GM12891 (cell line): Measurements from ENCODE around the gene SYNDIG1L.

ENCODE experiments used
- DNase-seq: peaks from one replicate; pipeline ENCODE4 v3.0.0; 2011; ENCODE audit warnings: low spot score; ENCODE audit not compliant: insufficient read length
- FAIRE-seq: peaks from 2 replicates; lab custom pipeline; 2011; peaks lifted over from hg19 to GRCh38; lab: Jason Lieb, UNC
- PAX5 ChIP-seq: IDR thresholded peaks from 2 replicates; pipeline ENCODE4 v1.6.1; 2011; ENCODE audit warnings: low read length, moderate library complexity, mild to moderate bottlenecking; ENCODE audit not compliant: insufficient read depth, severe bottlenecking
- POLR2A ChIP-seq: IDR thresholded peaks from 2 replicates; pipeline ENCODE4 v1.6.1; 2011; ENCODE audit warnings: low read depth, low read length, control low read depth
- POLR2AphosphoS5 ChIP-seq: IDR thresholded peaks from 2 replicates; pipeline ENCODE4 v1.6.1; 2011; ENCODE audit warnings: low read depth, low read length, control low read depth
- POU2F2 ChIP-seq: IDR thresholded peaks from 2 replicates; pipeline ENCODE4 v1.6.1; 2011; ENCODE audit warnings: low read depth, mild to moderate bottlenecking, control low read depth, low read length, moderate library complexity
- SPI1 ChIP-seq: IDR thresholded peaks from 2 replicates; pipeline ENCODE4 v1.6.1; 2011; ENCODE audit warnings: low read depth, low read length, control low read depth
- TAF1 ChIP-seq: IDR thresholded peaks from 2 replicates; pipeline ENCODE4 v1.6.1; 2011; ENCODE audit warnings: low read depth, low read length, control low read depth

The SYNDIG1L gene

DNA sequence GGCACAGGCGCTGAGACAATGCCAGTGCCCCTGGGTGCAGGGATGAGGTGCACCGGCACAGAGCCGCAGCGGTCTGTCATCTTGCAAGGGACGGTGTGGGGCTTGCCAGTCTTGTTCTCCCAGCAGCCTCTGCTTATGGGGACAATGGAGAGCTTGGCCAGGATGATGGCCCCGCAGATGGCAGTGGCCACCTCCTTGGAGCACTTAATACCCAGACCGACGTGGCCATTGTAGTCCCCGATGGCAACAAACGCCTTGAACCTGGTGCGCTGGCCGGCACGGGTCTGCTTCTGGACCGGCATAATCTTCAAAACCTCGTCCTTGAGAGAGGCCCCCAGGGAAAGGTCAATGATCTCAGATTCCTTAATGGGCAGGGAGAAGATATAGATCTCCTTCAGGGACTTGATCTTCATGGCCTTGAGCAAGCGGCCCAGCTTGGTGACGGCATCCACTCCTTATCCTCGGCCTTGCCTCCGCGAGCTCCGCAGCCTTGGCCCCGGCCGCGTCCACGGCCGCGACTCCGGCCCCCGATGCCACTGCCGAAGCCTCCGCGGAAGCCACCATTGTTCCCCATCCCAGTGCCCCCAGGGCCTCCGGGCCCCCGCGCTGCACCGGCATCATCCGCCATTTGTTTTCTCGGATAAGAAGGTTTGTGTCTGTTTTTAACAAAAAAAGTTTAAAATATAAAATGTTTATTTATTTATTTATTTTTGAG, 47.9 kb downstream of the SYNDIG1L start:
- no peak for FAIRE-seq
- no peak for DNase-seq
- TF ChIP-seq POU2F2, result no peak
- no peak for TF ChIP-seq POLR2A
- no peak for TF ChIP-seq SPI1
- TF ChIP-seq PAX5, result no peak
- no peak for TF ChIP-seq POLR2AphosphoS5
- TF ChIP-seq TAF1, result no peak

DNA sequence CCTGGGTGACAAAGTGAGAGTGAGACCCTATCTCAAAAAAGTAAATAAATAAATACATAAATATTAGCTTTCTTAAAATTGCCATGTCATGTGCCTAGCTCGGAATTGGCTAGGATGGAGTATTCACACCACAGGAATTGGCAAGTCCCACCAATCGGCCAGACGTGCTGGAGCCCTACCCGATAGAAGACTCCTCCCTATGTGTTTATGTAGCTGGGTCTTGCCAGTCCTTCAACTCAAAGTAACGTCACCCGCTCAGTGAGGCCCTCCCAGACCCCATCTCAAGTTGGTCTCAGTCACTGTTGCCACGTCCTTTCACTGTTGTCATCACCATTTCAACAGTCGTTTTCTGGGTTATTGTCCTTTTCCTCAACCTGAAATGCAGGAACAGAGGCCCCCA, 57.6 kb downstream of the SYNDIG1L start:
- no peak for FAIRE-seq
- TF ChIP-seq POLR2A (no peak), POLR2AphosphoS5 (no peak), SPI1 (no peak), TAF1 (no peak), PAX5 (no peak), POU2F2 (no peak)
- no peak for DNase-seq

DNA sequence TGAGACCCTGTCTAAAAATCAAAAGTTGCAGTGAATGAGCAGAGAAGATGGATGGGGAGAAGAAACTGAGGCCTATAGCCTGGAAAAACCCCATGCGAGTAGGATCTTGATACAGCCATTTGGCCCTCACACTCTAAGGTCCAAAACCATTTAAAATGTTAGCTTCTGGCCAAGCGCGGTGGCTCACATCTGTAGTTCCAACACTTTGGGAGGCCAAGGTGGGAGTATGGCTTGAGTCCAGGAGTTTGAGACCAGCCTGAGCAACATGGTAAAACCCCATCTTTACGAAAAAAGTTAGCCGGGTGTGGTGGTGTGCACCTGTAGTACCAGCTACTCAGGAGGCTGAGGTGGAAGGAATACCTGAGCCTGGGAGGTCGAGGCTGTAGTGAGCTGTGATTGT, 58.0 kb downstream of the SYNDIG1L start:
- DNase-seq, result no peak
- no peak for FAIRE-seq
- no peak for TF ChIP-seq POLR2A
- no peak for TF ChIP-seq POLR2AphosphoS5
- TF ChIP-seq SPI1, result no peak
- TF ChIP-seq TAF1, result no peak
- no peak for TF ChIP-seq PAX5
- TF ChIP-seq POU2F2, result no peak

DNA sequence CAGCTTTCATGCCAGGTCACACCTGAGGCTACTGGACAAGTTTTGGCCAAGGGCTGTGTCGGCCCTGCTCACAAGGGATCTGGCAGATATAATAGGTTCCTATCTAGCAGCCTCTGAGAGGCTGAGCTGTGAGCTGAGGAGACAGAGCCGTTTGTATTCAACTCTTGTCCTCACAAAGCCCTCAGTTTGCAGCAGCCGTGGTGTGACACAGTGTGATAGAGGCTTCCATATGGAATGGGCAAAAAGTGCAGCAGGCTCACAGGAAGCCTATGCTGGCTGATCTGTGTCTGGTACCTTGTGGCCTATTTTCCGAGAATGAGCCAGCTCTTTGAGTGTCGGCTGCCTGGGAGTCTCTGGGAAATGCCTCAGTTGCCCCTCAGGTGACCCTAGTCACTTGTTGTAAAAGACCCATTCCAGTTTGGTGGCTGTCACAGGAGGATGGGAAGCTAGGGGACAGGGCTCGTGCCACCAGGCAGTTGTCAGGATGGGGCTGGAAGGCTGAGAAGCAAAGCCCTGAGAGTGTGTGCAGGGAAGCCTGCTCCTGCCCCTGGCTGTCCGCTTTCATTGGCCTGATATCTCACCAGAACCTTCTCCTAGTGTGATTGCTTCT, 61.6 kb downstream of the SYNDIG1L start:
- DNase-seq (no peak), FAIRE-seq (no peak)
- no peak for TF ChIP-seq PAX5
- no peak for TF ChIP-seq SPI1
- TF ChIP-seq POLR2AphosphoS5, result no peak
- no peak for TF ChIP-seq TAF1
- TF ChIP-seq POU2F2, result no peak
- no peak for TF ChIP-seq POLR2A

DNA sequence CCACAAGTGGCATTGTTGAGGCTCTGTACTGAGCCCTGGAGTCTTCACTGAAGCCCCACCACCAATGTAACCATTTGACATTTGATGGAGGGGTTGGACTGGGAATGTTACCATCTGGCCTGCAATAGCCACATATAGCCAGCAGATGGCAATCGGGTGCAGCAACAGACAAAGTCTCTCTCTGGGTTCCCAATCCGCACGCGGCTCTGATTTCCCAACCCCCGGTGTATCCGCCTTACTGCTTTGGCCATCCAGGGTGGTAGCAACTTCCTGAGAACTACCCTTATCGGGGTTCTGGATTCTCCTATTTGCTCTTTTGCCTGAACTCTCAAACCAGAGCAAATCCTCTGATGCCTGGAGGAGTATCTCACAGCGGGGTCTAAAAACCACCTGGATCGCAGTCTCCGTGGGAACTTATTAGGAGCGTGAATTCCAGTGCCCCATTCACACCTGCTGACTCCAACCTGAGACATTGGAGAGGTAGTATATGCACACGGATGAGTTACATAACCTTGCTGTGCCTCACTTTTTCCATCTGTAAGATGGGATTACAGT, 63.6 kb downstream of the SYNDIG1L start:
- TF ChIP-seq PAX5 (no peak), SPI1 (no peak), TAF1 (no peak), POU2F2 (no peak), POLR2AphosphoS5 (no peak), POLR2A (no peak)
- DNase-seq (peak; percentile 58), FAIRE-seq (peak; percentile 96)

DNA sequence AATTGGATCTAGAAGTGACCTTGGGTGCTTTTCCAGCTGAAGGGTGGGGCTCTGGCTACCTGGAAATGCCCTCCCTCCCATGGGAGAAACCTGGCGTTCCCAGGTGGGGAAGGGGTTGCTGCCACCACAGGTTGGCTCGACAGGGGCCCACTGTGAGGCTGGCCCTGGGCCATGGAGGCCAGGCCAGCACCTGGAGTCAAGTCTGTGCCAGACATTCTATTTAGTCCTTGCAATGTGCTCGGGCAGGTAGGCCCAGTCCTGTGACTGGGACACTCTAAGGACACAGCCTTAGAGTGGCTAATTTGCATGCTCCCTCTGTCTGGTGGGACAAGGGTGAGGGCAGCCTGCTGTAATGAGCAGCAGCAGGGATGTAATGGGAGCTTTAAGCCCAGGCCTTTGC, 65.8 kb downstream of the SYNDIG1L start:
- FAIRE-seq, result no peak
- no peak for TF ChIP-seq PAX5
- TF ChIP-seq SPI1, result no peak
- no peak for TF ChIP-seq TAF1
- no peak for TF ChIP-seq POLR2AphosphoS5
- no peak for DNase-seq

DNA sequence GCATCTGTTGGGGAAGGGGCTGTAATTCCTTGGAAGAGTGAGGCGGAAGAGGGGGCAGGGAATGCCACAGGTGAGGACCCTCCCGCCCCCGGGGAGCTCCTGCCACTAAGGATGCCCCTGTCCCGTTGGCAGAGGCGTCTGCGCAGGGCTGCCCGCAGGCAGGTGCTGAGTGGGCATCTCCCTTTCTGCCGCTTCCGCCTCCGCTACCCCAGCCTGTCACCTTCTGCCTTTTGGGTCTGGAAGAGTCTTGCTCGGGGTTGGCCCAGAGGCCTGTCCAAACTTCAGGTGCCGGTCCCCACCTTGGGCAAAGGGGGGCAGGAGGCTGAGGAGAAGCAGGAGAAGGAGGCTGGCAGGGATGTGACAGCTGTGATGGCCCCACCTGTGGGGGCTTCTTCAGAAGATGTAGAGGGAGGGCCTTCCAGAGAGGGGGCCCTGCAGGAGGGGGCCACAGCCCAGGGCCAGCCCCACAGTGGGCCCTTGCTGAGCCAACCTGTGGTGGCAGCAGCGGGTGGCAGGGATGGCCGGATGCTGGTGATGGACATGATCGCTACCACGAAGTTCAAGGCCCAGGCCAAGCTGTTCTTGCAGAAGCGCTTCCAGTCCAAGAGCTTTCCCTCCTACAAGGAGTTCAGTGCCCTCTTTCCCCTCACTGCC, 67.7 kb downstream of the SYNDIG1L start:
- FAIRE-seq, result no peak
- TF ChIP-seq POLR2AphosphoS5, result no peak
- TF ChIP-seq TAF1, result no peak
- no peak for TF ChIP-seq POLR2A
- TF ChIP-seq SPI1, result no peak
- TF ChIP-seq PAX5, result no peak
- TF ChIP-seq POU2F2, result no peak
- DNase-seq, result no peak

DNA sequence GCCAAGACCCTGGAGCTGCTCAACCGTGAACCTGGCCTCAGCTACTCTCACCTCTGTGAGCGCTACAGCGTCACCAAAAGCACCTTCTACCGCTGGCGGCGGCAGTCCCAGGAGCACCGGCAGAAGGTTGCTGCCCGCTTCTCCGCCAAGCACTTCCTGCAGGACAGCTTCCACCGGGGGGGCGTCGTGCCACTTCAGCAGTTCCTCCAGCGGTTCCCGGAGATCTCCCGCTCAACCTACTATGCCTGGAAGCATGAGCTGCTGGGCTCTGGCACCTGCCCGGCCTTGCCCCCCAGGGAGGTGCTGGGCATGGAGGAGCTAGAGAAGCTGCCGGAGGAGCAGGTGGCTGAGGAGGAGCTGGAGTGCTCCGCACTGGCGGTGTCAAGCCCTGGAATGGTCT, 68.4 kb downstream of the SYNDIG1L start:
- FAIRE-seq, result no peak
- no peak for DNase-seq
- TF ChIP-seq SPI1 (no peak), POLR2AphosphoS5 (no peak), POU2F2 (no peak), PAX5 (no peak), POLR2A (no peak), TAF1 (no peak)

DNA sequence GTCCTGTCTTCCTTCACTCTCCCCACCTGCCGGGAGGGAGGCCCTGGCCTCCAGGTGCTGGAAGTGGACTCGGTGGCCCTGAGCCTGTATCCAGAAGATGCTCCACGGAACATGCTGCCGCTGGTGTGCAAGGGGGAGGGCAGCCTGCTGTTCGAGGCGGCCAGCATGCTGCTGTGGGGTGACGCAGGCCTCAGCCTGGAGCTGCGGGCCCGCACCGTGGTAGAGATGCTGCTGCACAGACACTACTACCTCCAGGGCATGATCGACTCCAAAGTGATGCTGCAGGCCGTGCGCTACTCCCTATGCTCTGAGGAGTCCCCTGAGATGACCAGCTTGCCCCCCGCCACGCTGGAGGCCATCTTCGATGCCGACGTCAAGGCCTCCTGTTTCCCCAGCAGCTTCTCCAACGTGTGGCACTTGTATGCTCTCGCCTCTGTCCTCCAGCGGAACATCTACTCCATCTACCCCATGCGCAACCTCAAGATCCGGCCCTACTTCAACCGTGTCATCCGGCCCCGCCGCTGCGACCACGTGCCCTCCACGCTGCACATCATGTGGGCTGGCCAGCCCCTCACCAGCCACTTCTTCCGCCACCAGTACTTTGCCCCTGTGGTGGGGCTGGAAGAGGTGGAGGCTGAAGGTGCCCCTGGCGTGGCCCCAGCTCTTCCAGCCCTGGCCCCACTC, 69.0 kb downstream of the SYNDIG1L start:
- no peak for FAIRE-seq
- DNase-seq, result no peak
- TF ChIP-seq TAF1 (no peak), PAX5 (no peak), SPI1 (no peak), POLR2A (no peak), POU2F2 (no peak), POLR2AphosphoS5 (no peak)
